ENCODE results near the gene SARS2.
"Not testable (repeated sequence)": the region's sequence is repeated elsewhere in the genome, so short reads cannot be mapped to it uniquely, and the experiment has no call there.

- TF ChIP-seq, protein P1, sequence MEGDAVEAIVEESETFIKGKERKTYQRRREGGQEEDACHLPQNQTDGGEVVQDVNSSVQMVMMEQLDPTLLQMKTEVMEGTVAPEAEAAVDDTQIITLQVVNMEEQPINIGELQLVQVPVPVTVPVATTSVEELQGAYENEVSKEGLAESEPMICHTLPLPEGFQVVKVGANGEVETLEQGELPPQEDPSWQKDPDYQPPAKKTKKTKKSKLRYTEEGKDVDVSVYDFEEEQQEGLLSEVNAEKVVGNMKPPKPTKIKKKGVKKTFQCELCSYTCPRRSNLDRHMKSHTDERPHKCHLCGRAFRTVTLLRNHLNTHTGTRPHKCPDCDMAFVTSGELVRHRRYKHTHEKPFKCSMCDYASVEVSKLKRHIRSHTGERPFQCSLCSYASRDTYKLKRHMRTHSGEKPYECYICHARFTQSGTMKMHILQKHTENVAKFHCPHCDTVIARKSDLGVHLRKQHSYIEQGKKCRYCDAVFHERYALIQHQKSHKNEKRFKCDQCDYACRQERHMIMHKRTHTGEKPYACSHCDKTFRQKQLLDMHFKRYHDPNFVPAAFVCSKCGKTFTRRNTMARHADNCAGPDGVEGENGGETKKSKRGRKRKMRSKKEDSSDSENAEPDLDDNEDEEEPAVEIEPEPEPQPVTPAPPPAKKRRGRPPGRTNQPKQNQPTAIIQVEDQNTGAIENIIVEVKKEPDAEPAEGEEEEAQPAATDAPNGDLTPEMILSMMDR (conservative IDR thresholded peaks at IDR 0.05; ENCODE audit: low read length) = not testable (repeated sequence)
- TF ChIP-seq EZH2phosphoT487 (IDR thresholded peaks at IDR 0.05; ENCODE audit: borderline replicate concordance) = not testable (repeated sequence)
Measured at GRCh38 chr19:38941466-38941865, 10.9 kb upstream of the SARS2 start.

All from Loucy (cell line).